ENCODE data around the gene ABHD12. TPM values are rescaled to one million over a fixed set of nuclear protein-coding genes. Genes with fewer than 3 reads are reported as not detected.

ABHD12 gene
- total RNA-seq, 2 donors from 2014 or later, result 48.2 to 52.7 TPM

- Mint-ChIP-seq H3K27ac (no peak overlapping the region), H3K4me3 (no peak overlapping the region), H3K36me3 (ENCODE audit: low read depth) (peaks cover 53% of the 10 kb centered on the region), H3K9me3 (no peaks in the 10 kb centered on the region), H3K4me1 (no peaks in the 10 kb centered on the region), H3K27me3 (ENCODE audit: insufficient read depth) (no peaks in the 10 kb centered on the region)
- Histone ChIP-seq H3K27me3 (ENCODE audit: control insufficient read depth, insufficient read depth, low read length, poor library complexity, severe bottlenecking) (no peaks in the 10 kb centered on the region), H3K36me3 (ENCODE audit: control insufficient read depth, insufficient read depth, low read length) (peaks cover 62% of the 10 kb centered on the region), H3K4me1 (ENCODE audit: control insufficient read depth, insufficient read depth, low read length) (no peaks in the 10 kb centered on the region), H3K4me3 (ENCODE audit: low read length) (no peak overlapping the region), H3K9me3 (ENCODE audit: control insufficient read depth, low read length) (no peaks in the 10 kb centered on the region), H3K9ac (ENCODE audit: extremely low read depth, low read length, poor library complexity, severe bottlenecking) (no peak overlapping the region), H3K27ac (ENCODE audit: low read depth, low read length) (no peak overlapping the region)
- DNase-seq, result no peak
- 95 to 98% methylated on average over 6 to 10 of the region's 10 CpGs for WGBS, 2 experiments (ENCODE audit: insufficient coverage in 1 of 2, insufficient read length in 1 of 2)
- TF ChIP-seq CTCF (conservative IDR thresholded peaks at IDR 0.05), result no peak
Measured at GRCh38 chr20:25273046-25273445, 117.6 kb downstream of the ABHD12 start.

- H3K9me3 ChIP-seq (ENCODE audit: control insufficient read depth, low read length), result no peaks in the 10 kb centered on the region
- H3K27ac ChIP-seq (ENCODE audit: low read depth, low read length), result no peak overlapping the region
- peaks cover 58% of the 10 kb centered on the region for H3K36me3 ChIP-seq (ENCODE audit: control insufficient read depth, insufficient read depth, low read length)
- no peak for TF ChIP-seq CTCF (conservative IDR thresholded peaks at IDR 0.05)
- no peak overlapping the region for H3K4me3 ChIP-seq (ENCODE audit: low read length)
- H3K9ac ChIP-seq (ENCODE audit: extremely low read depth, low read length, poor library complexity, severe bottlenecking), result no peak overlapping the region
- no peak overlapping the region for H3K27ac Mint-ChIP-seq
- H3K27me3 ChIP-seq (ENCODE audit: control insufficient read depth, insufficient read depth, low read length, poor library complexity, severe bottlenecking), result no peaks in the 10 kb centered on the region
- H3K4me1 Mint-ChIP-seq, result no peaks in the 10 kb centered on the region
- H3K4me3 Mint-ChIP-seq, result no peak overlapping the region
- WGBS, 2 experiments (ENCODE audit: insufficient coverage in 1 of 2, insufficient read length in 1 of 2), result 93 to 97% methylated on average over 15 to 18 of the region's 19 CpGs
- no peaks in the 10 kb centered on the region for H3K4me1 ChIP-seq (ENCODE audit: control insufficient read depth, insufficient read depth, low read length)
- no peaks in the 10 kb centered on the region for H3K9me3 Mint-ChIP-seq
- no peaks in the 10 kb centered on the region for H3K27me3 Mint-ChIP-seq (ENCODE audit: insufficient read depth)
- no peak for DNase-seq
- H3K36me3 Mint-ChIP-seq (ENCODE audit: low read depth), result peaks cover 53% of the 10 kb centered on the region
Measured at GRCh38 chr20:25272223-25273000, 118.2 kb downstream of the ABHD12 start.

- peaks cover 63% of the 10 kb centered on the region for H3K36me3 ChIP-seq (ENCODE audit: control insufficient read depth, insufficient read depth, low read length)
- H3K27me3 ChIP-seq (ENCODE audit: control insufficient read depth, insufficient read depth, low read length, poor library complexity, severe bottlenecking), result no peaks in the 10 kb centered on the region
- H3K9me3 ChIP-seq (ENCODE audit: control insufficient read depth, low read length), result no peaks in the 10 kb centered on the region
- H3K27ac Mint-ChIP-seq, result no peak overlapping the region
- TF ChIP-seq CTCF (conservative IDR thresholded peaks at IDR 0.05), result no peak
- no peaks in the 10 kb centered on the region for H3K4me1 Mint-ChIP-seq
- H3K4me3 Mint-ChIP-seq, result no peak overlapping the region
- DNase-seq, result no peak
- no peak overlapping the region for H3K9ac ChIP-seq (ENCODE audit: extremely low read depth, low read length, poor library complexity, severe bottlenecking)
- WGBS, 2 experiments (ENCODE audit: insufficient coverage in 1 of 2, insufficient read length in 1 of 2), result 90 to 94% methylated on average over 9 to 13 of the region's 13 CpGs
- H3K4me1 ChIP-seq (ENCODE audit: control insufficient read depth, insufficient read depth, low read length), result no peaks in the 10 kb centered on the region
- no peak overlapping the region for H3K27ac ChIP-seq (ENCODE audit: low read depth, low read length)
- no peaks in the 10 kb centered on the region for H3K9me3 Mint-ChIP-seq
- no peak overlapping the region for H3K4me3 ChIP-seq (ENCODE audit: low read length)
- H3K36me3 Mint-ChIP-seq (ENCODE audit: low read depth), result peaks cover 52% of the 10 kb centered on the region
- no peaks in the 10 kb centered on the region for H3K27me3 Mint-ChIP-seq (ENCODE audit: insufficient read depth)
Measured at GRCh38 chr20:25271486-25272222, 119.0 kb downstream of the ABHD12 start.
